GM12865 (cell line): ENCODE measurements around the gene DHX34.

Experiments used
- DNase-seq: peaks from one replicate; pipeline ENCODE4 v3.0.0; 2010; ENCODE audit warnings: low read depth
- H3K4me3 ChIP-seq: 2 replicates; pipeline ENCODE4 v1.5.1; 2011; ENCODE audit warnings: mild to moderate bottlenecking, low read depth, low read length, control low read depth
- CTCF ChIP-seq: IDR thresholded peaks from 2 replicates; pipeline ENCODE4 v1.5.1; 2011; ENCODE audit warnings: low read length, control low read depth, low read depth, inconsistent platforms; ENCODE audit not compliant: insufficient read depth; ENCODE audit errors: missing control alignments

DHX34 gene

GRCh38 chr19:47352095-47352494, 3.0 kb downstream of the DHX34 start:
- H3K4me3 ChIP-seq: no peak overlapping the region
- DNase-seq: no peak
- no peak for TF ChIP-seq CTCF

- DNase-seq: no peak
- no peak overlapping the region for H3K4me3 ChIP-seq
These were observed 4.2 kb downstream of the DHX34 start for GRCh38 chr19:47353307-47353712.

DNA sequence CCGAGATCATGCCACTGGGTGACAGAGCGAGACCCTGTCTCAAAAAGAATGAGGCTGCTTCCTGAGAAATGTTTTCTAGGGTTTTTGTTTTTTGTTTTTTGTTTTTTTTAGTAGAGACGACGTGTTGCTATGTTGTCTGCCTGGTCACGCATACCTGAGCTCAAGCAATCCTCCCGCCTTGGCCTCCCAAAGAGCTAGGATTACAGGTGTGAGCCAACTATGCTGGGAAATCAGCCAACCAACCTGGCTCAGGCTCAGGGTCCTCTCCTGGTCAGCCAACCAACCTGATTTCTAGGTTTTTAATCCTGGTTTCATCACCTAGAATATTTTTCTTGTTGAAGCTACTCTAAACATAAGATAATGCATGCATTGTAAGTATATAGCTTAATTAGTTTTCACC, 7.8 kb downstream of the DHX34 start:
- H3K4me3 ChIP-seq: no peak overlapping the region
- no peak for TF ChIP-seq CTCF
- no peak for DNase-seq

More at GRCh38 chr19:47353307-47353712, 4.2 kb downstream of the DHX34 start:
- TF ChIP-seq CTCF: no peak

DNA sequence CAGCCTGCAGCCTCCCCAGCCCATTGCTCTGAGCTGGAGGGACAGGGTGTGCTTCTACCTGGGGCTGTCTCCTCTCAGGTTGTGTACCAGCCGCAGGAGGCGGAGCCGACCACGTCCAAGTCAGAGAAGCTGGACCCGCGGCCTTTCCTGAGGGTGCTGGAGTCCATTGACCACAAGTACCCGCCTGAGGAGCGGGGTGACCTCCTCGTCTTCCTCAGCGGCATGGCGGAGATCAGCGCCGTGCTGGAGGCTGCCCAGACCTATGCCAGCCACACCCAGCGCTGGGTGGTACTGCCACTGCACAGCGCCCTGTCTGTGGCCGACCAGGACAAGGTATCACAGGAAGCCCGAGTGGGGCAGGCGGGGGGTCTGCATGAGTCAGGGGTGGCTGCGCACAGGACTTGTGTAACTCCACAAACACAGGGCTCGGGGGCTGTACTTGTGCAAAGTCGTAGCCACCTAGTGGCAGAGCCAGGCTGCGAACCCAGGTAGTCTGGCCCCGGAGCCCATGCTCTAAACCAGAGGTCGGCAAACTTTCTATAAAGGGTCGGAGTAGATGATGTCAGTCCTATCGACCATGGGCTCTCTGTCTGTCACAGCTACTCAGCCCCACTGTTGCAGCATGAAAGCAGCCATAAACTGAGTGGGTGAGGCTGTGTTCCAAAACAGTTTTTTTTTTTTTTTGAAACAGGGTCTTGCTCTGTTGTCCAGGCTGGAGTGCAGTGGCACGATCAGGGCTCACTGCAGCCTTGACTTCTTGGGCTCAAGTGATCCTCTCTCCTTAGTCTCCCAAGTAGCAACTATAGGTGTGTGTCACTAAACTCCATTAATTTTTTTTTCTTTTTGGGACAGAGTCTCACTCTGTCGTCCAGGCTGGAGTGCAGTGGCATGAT, 8.9 kb downstream of the DHX34 start:
- no peak for TF ChIP-seq CTCF
- H3K4me3 ChIP-seq: no peak overlapping the region
- DNase-seq: peak; percentile 26

- H3K4me3 ChIP-seq: no peak overlapping the region
- DNase-seq: no peak
- TF ChIP-seq CTCF: no peak
These were observed 9.8 kb downstream of the DHX34 start for GRCh38 chr19:47358936-47359335.

DNA sequence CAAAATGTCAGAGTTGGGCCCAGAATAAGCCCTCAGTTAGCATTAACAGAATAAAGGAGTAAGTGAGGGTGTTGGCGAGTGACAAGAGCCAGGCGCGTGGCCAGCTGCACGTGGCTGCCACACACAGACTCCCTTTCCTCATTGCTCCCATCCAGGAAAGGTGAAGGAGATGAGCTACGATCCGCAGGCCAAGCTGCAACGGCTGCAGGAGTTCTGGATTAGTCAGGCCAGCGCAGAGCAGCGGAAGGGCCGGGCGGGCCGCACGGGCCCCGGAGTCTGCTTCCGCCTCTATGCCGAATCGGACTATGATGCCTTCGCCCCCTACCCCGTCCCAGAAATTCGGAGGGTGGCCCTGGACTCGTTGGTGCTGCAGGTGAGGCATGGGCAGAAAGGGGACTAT, 13.2 kb downstream of the DHX34 start:
- no peak for DNase-seq
- no peak for TF ChIP-seq CTCF
- H3K4me3 ChIP-seq: no peak overlapping the region
